GM10847 (cell line): Measurements from ENCODE around the gene PKIG.

ENCODE experiments used
- POLR2A ChIP-seq: IDR thresholded peaks from 2 replicates; pipeline ENCODE4 v1.6.1; 2011; ENCODE audit not compliant: insufficient read length; ENCODE audit errors: extremely low read depth

The PKIG gene

DNA sequence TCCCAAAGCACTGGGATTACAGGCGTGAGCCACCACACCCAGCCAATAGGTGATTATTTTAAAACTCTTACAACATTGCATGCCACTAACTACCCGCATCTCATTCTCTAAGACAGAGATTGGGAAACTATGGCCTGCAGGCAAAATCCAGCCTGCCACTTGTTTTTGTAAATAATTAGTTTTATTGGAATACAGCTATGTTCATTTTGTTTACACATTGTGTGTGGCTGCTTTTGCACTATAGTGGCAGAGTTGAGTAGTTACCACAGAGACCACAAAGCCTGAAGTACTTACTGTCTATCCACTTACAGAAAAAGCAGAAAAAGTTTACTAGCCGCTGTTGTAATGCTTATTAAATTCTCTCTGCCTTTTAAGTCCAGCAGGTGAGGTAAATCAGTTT, 16.4 kb upstream of the PKIG start:
- TF ChIP-seq POLR2A = no peak

DNA sequence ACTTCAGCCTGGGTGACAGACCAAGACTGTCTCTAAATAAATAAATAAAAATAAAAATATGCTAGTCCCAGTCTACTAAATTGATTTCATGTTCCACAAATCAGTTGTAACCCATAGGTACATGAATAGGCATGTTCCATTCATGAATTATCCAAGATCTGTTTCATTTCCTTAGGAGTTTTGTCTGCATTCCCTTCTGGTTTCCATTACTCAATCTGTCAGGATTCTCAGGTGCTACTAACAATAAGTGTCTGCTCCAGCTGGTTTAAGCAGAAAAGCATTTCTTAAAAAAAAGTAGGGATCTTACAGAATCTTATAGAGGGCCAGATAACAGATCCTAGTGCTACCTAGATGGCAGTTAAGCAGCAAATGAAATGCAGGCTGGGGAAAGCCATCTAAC, 15.6 kb upstream of the PKIG start:
- no peak for TF ChIP-seq POLR2A

DNA sequence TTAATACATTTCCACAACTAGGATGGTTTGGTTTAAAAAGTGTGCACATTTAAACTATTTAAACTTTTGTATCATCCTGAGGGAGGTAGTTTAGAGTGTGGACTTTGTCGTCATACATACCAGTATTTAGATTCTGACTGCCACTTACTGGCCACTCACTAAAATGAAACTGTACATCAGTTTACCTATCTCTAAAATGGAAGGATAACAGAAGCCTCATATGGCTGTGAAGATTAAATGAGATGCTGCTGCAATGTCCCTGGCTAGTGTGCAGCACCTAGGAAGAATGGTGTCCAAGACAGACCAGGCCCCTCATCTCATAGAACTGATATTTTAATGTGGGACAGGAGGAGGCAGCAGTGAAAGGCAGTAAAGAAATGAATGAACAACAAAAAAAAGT, 12.0 kb upstream of the PKIG start:
- TF ChIP-seq POLR2A = no peak

DNA sequence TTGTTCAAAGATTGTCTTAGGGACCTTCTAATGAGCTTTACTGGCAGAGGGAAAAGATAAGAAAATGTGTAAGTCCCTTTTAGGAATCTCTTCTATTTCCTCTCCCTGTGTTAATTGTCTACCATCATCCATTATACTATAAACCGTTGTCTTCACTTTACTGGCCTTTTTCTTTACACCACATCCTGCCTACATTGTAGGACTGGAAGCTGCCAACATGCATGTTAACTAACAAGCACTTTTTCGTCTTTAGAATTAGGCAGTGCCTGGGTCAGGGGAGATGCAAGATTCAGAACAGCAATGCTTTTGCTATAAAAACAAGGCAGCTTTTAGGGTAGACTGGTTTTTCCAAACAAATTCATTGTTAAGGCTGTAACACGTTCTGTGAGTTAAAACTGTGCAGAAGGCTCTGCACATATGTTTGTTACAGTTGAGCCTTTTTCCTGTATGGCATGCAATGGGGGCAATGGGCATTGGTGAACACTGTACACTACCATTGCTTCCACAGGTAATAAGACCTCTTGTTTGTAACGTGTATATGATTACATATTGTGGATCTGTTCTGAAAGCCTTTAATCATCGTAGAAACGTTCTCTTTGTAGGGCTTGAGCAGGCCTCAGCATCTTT, 10.9 kb upstream of the PKIG start:
- TF ChIP-seq POLR2A = no peak

DNA sequence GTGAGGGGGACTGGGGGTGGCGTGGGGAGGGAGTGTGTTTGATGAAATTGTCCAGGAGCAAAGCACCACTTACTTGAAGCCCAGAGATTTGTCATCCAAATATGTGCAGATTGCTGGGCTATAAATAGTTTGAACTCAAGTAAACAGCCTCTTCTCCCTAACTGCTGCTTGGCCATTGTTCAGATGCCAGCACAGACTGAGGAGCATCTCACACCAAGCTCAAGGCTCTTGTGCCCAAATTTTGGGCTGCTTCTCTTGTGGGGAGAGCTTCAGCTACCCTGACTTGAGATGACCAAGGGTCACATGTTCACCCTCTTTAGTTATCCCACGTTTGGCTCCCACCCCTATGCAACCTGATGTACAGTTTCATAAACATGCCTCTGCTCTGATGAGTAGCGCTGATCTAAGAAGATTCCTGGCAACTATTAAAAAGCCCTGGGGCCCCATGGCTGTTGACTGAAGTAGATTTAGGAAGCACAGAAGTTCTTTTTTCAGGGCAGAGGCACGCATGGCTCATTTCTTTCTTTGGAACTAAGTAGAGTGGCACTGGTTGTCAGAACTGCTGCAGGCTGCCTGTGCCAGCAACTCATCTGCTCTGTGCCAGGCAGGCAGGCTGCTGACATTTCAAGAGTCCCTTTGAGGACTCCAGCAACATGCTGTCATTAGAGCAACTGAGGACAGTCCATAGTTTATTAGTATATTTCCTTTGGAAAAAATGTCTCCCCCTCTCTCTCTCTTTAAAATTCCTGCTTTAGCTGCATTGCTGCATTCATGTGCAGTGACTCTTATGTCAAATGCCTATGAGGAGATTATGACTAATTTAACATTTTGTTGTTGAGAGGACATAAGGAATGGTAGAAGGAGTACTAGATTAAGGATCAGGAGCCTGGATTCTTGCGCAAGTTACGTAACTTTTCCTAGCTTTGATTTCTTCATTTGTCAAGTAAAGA, 9.6 kb upstream of the PKIG start:
- no peak for TF ChIP-seq POLR2A

DNA sequence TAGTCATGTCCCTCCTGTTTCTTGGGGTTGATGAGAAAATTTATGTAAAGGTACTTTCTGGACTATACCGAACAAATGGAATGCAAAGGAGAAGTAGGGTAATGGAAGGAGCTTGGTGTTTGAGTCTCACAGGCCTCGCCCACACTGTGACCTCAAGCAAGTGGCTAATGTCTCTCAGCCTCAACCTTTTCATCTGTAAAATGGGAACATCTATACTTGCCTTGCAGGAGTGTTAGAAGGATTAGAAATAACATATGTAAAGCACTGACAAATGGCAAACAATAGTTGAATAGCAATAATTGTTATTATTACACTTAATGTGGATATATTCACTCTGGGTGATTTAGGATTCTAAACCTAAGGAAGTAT, 8.9 kb upstream of the PKIG start:
- TF ChIP-seq POLR2A = no peak

DNA sequence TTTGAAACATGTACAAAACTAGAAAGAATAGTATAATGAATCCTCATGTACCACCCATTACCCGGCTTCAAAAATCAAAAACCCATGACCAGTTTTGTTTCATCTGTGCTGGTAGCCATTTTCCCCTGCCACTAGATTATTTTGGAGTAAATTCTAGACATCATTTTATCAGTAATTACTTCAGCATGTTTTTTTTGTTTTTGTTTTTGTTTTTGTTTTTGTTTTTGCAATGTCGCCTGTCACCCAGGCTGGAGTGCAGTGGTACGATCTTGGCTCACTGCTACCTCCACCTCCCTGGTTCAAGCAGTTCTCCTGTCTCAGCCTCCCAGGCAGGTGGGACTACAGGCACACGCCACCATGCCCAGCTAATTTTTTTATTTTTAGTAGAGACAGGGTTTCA, 8.0 kb upstream of the PKIG start:
- TF ChIP-seq POLR2A = no peak

DNA sequence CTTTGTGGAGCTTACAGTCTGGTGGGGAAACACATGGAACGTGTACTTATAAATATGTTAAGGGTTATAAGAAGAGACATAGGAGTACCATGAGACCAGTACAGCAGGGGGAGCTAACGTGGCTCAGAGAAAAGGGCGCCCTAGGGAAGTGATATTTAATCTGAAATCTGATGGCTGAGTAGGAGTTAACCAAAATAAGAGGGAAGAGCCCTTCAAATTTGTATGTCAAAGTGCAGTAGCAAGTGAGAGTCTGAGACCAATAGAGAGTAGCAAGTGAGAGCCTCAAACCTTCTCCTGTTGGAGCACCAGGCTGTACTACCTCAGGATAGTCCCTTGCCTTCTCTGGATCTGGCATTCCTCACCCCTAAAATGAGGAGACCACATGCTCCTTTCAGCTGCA, 6.1 kb upstream of the PKIG start:
- TF ChIP-seq POLR2A = no peak

DNA sequence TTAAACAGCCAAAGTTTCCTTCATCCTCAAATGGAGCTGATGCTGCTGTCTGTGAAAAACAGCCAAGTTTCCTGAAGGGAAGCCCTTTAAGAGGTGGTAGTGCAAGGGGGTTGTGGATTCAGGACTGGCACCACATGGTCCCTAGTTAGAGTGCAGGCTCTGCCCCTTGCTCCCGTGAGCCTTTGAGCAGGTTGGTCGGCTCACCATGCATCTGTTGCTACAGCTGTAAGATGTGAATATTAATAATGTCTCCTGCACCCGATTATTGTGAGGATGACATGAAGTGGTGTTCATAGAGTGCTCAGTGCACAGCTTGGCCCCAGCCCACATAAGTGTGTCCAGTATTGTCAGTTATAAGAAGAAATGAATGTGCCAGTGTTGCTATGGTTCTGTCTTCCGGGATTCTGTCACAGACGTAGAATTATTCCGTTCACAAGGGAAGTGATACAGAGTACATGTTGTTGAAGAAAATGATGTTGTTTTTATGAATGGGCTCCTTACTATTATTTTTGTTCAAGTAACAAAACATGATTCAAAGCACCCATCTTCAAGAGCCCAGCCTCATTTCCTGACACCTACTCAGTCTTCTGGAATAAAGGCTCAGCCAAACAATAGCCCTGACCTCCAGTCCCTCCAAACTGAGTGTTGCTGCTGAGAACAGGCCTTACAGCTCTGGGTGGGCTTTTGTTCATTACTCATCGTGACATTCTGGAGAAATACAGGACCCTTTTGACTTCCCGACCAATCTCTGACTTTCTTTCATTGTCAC, 2.9 kb upstream of the PKIG start:
- TF ChIP-seq POLR2A = no peak

DNA sequence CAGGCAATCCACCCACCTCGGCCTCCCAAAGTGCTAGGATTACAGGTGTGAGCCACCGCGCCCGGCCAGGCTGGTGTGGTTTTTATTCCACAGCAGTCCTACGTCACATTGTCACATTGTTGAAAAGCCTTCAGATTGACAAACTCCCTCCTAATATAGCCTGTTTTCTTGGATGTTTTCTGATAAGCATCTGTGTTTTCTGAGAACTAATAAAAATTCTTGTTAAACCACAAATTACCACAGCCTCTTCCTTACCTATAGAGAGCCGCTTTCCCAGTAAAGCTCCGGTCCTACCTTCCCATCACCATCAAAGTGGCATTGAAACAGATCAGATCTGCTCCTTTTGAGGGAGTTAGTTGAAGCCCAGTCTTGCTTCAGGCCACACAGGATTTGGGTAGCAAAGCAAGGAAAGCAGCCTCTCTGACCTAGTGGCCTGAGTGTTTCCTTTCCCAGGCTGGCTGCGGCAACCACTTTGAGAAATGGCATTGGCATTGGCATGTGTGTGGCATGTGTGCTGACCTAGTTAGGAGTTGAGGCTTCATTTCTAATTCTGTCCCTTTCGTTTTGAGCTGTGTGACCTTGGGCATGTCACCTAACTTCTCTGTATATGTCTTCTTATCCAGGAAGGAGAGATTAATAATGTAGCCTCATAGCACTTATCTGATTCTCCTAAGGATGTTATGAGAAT, 1.7 kb upstream of the PKIG start:
- TF ChIP-seq POLR2A = no peak

DNA sequence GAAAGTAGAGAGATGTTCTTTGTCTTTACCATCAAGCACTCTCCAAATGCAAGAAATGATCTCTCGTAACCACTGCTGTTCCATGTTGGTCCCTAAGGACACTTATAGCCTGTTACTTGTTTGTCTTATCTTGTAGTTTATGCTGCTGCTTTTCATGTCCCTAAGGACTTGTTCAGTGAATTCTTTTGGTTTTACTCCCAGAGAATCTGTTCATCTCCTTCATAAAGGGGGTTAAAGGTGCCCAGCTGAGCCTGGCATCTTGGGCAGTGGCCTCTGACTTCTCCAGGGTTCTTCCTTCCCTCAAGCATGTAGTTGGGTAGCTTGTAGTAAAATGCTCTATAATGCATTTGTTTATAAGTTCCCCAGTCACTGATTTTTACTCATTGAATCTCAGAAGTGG, 864 bp upstream of the PKIG start:
- TF ChIP-seq POLR2A = no peak

DNA sequence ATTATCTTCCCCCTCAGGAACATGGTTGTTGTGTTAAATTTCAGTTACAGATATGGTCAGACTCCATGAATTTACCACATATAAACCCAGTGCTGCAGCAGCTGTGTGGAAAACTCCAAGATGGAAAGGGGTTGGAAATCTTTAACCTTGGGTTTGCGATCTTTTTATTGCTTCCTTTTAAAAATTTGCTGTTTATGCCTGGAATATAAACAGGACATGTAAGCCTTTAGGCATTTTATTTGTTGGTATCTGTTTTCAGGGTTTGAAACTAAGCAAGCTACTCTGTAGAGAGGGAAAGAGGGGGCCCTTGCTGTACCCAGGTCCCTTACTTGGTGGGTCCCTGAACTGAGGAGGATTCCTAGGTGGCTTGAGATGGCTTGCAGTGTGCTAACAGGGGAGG, 778 bp downstream of the PKIG start:
- no peak for TF ChIP-seq POLR2A

DNA sequence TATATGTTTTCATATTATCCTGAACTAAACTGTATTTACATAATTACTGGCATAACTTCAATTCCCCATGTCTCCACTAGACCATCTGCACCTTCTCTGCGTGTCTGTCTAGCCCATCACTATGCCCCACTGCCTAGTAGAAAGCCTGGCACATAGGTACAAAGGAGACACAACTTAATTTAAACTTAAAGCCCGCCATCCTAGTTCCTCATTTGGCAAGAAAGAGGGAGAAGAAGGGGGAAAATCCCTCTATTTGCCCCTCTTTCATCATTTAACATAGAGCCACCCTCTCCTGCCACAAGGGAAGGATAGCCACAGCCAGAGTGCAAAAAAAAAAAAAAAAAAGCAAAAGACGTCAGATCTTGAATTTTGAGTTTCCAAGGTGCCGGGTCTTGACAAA, 1.8 kb downstream of the PKIG start:
- TF ChIP-seq POLR2A = no peak

DNA sequence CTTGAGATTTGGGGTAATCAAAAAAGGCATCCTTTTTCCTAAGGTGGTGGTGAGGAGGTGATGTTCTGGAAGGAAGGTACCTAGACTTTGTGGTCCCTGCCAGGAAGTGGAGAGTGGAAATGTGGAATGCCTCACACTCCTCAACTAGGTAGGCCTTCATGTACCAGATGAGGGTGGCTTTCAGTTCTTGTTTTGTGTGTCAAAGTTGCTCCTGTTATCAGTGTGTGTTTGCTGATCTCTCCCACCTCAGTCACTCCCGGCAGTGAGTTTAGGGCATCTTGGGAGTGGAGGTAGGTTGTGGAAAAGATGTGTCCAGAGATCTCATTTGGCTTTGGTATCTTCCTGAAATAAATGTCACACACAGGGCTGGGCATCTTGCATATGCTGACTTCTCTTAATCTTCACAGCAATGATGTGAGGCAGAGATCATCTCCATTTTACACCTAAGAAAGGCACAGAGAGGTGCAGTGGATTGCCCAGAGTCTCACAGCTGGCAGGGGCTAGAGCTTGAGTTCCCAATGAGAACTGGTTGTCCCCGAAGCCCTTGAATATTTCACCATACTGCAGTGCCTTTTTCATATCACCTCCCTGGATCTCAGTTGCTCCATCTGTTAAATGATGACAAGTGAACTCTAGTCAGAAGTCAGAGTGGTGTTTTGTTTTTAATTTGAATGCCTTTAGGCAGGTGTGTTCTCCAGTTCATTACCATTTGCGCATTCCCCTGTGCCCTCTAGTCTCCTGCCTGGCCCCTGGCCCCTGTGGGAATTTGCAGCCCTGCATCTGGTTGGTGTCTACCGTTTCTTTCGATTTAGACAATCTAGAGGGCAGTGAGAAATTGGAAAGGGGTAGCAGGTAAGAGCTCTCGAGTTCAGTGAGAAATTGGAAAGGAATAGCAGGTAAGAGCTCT, 2.9 kb downstream of the PKIG start:
- TF ChIP-seq POLR2A = no peak
